ENCODE data around the gene DBP.
A peak's percentile ranks its signal among the peaks of the same experiment; 100 is the strongest.

DNA sequence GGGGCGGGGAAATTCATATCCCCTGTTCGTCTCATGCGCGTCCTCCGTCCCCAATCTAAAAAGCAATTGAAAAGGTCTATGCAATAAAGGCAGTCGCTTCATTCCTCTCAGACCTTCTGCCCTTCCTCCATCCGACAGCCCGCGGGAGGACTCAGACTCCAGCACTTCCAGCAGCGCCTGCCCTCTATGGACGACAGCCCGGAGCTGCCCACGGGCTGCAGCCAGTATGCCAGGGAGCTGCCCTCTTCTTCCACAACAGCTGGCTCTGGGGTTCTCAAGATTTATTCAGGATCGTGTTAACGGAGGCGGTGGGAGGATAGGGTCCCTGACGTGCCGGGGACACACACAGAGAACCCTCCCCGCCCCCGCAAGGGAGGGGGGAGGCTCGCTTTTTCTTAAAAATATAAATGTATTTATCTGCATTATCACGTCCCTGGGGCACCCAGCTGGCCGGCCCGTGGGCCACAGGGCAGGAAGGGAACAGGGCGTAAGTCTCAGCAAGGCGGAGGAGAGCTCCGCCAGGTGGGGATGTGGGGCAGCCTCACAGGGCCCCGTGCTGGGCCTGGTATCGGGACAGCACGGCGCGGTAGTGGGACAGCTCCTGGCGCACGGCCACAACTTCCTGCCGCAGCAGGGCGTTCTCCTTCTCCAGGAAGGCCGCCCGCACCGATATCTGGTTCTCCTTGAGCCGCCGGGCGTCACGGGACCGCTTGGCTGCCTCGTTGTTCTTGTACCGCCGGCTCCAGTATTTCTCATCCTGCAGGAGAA lies 6.7 kb downstream of the DBP start:
- peak; percentile 32 to 68 (median 60) for TF ChIP-seq POLR2AphosphoS5 (IDR thresholded peaks at IDR 0.05)
- TF ChIP-seq, protein P1, sequence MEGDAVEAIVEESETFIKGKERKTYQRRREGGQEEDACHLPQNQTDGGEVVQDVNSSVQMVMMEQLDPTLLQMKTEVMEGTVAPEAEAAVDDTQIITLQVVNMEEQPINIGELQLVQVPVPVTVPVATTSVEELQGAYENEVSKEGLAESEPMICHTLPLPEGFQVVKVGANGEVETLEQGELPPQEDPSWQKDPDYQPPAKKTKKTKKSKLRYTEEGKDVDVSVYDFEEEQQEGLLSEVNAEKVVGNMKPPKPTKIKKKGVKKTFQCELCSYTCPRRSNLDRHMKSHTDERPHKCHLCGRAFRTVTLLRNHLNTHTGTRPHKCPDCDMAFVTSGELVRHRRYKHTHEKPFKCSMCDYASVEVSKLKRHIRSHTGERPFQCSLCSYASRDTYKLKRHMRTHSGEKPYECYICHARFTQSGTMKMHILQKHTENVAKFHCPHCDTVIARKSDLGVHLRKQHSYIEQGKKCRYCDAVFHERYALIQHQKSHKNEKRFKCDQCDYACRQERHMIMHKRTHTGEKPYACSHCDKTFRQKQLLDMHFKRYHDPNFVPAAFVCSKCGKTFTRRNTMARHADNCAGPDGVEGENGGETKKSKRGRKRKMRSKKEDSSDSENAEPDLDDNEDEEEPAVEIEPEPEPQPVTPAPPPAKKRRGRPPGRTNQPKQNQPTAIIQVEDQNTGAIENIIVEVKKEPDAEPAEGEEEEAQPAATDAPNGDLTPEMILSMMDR (IDR thresholded peaks at IDR 0.05) = peak in 2 of 5 experiments; percentile 17 to 27
- no peak for TF ChIP-seq POLR2A (IDR thresholded peaks at IDR 0.05)
